Inflammatory macrophage treated with lipopolysaccharide for 4 hours (primary cell): ENCODE measurements around the gene ABL1.

Experiments used
- DNase-seq: peaks from one replicate; pipeline ENCODE4 v3.0.0-alpha.2; 2020

The ABL1 gene

DNA sequence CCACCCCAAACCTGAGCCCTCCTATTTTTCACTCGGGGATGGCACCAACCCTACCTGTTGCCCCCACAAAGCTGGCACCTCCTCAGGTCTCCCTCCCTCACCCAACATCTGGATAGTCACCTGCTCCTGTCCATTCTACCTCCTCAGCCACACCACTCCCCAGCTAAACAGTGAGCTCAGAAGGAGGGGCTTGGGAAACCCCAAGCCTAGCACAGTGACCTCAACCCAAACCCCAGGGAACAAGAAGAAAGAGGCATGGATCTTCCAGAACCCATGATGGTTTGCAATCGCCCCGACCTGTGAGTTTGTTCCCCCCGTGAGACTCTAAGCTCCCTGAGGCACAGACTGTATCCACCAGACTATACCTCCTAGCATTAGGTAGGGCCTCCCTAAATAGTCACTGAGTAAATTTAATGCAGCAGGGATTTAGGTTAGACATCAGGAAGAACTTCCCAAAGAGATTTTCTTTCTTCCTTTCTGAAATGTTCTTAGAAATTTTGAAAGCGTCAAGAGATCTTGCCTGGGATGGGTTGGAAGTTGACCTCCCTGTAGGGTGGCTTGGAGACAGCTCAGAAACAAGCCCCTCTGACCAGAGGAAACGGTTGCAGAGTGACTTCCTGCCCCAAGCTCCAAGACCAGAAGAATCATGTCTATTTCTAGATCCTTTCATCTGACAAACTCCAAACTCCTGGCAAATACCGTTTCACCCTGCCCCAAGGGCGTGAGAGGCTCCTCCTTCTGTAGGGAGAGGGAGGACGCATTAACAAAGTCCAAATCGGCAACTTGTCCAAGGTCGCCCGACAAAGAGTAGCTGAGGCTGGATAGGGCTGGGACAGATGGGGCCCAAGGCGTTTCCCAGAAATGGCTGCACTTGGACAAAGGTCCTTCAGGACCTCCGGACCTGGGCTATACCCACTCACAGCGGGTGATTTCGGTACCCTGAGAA, 99.9 kb downstream of the ABL1 start:
- no peak for DNase-seq

DNA sequence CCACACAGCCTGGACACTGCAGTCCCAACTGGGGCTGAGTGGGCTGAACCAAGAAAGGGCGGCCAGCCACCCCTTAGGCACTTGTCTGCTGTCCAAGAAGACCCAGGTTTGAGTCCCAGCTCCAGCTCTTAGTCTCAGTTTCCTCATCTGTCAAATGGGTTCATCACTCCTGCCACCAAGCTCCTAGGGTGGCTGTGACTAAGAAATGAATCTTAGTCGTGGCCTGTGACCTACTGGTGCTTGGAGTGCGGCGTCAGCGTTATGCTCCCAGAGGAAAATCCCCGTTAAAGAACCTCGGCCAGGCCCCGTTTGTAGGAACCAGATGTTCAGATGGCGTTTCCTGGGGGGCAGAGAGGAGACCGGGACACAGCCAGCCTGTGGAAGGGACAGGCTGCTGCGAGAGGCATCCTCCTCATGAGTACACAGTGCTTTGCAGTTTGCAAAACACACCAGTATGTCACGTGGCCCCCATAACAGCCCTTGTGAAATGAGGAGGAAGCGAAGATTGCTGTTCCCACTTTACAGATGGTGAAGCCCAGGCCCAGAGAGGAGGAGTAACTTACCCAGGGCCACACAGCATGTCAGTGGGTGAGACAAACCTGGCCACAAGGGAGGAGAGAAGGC, 100.7 kb downstream of the ABL1 start:
- DNase-seq = peak; percentile 11

DNA sequence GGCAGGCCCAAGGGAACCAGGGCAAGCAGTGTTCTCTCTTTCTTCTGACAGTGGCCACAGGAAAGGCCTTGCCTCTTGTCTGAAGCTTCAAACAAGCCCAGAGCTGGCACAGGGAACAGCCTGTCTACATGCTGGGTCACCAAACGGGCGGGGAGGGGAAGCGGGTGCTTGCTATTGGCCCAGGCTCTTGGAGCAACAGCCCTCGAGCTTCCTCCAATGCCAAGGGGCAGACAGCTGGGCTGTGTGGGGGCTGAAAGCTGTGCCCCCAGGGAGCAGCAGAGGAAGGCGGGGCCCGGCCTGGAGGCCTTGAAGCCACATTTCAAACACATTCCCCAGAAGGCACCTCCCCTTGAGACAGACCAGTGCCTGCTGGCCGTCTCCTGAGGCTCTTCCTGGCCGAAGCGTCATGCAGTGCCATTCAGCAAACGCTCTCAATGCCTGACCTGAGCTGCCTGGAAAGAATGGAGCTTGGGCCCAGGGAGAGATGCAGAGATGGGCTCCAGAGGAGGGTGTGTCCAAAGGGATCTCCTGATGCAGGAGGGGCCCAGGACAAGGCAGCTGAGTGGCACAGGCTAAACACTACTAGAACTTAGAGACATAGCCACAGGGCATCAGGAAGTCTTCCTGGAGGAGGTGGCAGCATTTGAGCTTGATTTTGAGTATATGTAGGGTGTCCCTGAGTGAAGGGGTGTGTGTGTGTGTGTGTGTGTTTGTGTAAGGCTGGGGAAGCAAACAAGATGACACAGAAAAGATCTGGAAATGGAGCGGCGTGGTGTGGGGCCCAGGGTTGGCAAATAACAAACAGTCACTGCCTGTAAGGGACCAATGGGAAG, 101.4 kb downstream of the ABL1 start:
- DNase-seq = no peak
